Stimulated activated CD4-positive, alpha-beta T cell treated with anti-CD3 and anti-CD28 coated beads, Interleukin-4, amount 100 ng/mL, for 4 hours (primary cell): ENCODE results near the gene ELFN2.

Experiments used
- DNase-seq, 2 experiments: peaks; one replicate each; pipeline ENCODE4 v3.0.0-alpha.2; 2020

The ELFN2 gene

DNA sequence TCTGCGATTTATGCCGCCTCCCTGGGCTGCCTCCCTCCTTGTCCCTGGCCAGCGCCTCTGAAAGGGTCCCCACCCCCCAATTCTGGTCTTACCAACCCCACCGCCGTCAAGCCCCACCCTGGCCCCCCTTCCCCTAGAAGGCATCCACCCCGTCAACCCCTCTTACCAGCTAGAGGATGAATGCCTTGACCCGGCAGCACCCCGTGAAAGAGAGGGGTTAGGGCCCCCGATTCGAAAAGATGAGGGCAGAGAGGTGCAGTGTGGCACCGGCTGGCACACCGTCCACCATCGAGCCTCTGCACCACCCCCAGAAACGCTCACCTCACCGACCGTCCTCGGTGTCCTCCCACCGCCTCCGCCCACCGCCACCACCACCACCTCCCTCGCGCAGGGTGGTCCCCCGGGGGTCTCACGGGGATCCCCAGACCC lies 559 bp downstream of the ELFN2 start:
- DNase-seq, result no peak

DNA sequence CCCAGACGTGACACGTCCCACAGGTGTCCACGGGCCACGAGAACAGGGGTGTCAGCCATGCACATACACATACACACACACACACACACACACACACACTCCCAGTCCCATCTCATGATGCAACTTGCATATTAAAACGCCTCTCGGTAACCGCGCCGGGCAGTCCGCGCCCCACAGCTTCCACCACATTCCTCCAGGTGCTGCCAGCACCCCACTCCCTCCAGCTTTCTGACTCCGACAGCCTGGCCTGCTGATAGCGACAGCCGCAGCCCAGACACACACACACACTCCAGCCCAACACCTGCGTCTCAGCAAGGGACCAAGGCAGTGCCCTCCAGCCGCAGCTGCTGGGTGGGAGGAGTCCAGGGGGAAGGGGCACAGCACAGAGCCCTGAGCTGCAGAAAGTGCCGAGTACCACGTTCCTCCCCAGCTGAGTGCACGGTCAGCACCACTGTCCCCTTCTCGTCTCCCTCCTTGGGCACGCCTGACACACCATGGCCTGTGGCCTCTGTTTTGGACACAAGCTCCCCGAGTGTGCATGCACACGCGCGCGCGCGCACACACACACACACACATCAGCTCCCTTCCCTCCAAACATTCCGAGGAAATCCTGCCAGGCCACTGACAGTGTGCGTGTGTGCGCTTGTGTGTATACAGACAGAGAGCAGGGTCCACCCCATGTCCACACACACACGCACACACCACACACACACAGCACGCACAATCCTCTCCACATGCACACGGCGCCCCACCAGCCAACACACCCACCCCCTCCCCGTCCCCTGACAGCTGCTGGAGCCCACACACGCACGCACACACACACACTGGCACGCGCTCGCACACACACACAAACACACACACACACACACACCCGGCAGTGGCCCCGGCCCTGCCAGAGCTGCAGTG lies 1.2 kb downstream of the ELFN2 start:
- DNase-seq, result no peak

DNA sequence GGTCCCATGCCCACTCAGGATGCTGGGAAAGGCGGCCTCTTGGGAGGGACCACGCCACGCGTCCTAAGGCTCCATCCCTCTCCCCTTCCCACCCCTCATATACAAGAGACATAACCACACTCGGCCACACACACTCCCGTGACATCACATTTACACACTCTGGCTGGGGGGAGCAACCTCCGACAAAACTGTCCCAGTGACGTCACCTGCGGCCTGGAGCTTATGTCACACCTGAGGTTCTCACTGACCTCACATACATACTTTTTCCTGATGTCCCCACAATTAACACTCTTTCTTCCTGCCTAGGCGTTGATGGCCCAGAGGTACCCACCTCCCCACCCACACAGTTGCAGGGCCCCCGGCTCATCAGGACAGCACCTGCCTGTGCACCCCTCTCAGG lies 1.9 kb downstream of the ELFN2 start:
- DNase-seq, result no peak

DNA sequence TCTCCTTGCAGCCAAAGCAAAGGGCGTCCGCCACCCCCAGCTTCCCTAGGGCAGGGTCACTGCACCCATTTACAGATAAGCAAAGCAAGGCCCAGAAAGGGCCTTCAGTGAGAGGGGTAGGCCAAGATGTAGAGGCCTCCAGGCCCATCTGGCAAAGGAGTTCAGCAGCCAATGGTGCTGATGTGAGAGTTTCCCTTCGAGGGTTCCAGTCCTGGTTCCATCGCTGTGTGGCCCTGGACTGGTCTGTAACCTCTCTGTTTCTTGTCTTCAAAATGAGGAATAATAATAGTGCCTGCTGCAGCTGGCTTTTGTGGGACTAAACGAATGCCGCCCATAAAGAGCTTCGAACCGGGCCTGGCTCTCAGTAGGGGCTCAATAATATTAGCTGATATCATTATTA lies 4.0 kb downstream of the ELFN2 start:
- DNase-seq, result no peak

GRCh38 chr22:37421468-37421877 lies 5.8 kb downstream of the ELFN2 start:
- DNase-seq, result no peak

DNA sequence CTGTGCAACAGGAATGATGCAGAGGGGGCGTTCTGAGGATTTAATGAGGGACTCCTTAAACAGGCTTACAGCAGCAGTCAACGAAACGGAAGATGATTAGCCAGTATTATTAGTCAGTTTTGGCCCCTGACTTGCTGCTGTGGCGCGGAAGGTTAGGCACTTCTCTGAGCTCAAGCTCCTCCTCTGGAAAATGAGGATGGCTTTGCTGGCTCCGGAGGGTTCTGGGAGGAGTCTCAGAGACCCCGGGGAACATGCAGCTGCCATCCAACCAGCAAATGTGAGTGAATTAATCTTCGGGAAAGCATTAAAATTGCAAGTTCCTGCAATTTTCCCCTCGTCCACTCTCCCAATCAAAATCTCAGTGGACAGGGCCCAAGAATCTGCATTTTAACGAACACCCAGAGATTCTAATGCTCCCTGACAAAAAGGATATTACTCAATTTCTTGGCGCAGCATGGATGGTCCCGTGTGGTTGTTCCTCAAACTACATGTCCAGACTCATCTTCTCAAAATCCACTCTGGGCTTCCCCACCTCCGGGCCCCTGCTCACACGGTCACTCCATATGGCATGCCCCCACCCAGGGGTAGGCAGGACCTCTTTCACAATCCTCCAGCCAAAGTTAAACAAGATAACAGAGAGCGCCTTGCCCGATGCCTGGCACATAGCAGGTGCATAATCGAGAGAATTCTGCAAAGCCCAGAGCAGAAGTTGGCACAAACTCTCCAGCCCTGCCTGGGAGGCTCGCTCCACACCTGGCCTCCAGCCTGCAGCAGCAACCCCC lies 6.4 kb downstream of the ELFN2 start:
- no peak for DNase-seq

GRCh38 chr22:37419969-37420685 lies 7.2 kb downstream of the ELFN2 start:
- peak; percentile 10 for DNase-seq

- DNase-seq, result no peak
Observed at GRCh38 chr22:37419370-37419968, 7.8 kb downstream of the ELFN2 start.

GRCh38 chr22:37418627-37419369 lies 8.5 kb downstream of the ELFN2 start:
- DNase-seq, result no peak

DNA sequence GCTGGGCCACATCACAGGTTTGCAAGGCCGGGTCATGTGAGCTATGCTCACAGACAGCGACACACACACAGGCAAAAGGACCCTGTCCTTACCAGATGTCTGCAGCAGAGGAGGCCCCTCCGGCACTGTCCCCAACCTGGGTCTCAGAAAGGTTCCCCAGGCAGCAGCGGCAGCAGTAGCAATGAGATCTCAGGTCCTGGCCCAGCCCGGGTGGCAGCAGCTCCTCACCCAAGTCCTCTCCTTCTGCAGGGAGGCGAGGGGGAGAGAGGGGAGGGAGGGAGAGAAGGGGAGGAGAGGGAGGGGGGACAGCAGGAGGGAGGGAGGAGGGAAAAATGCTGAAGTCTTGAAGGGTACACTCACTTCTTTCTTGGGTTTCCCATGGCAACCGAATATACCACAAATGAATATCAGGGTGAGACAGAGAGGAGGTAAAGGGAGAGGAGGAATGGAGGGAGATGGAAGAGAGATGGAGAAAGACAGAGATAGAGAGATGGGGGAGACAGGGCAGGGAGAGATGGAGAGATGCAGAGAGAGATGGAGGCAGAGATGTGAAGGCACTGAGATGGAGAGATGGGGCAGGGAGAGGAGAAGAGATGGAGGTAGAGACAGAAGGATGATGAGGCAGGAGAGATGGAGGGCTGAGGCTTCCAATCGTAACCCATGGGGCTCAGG lies 9.5 kb downstream of the ELFN2 start:
- no peak for DNase-seq

DNA sequence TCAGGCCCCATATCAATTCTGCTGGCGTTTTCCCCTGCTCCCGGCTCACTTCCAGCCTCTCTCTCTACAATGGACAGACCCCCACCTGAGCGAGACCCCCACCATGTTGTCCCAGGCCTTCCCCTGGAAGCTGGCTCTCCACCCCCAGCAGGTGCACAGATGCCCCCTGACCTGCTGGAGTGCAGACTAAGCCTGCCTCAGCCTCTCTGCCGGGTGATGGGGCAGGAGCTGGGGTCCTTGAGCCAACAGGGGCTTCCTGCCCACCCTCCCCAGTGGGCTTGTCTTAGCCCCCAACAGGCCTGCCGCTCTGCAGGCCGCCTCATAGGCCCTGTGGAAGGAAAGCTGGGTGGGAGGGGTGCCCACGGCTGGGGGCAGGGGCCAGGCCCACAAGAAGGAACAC lies 10.0 kb downstream of the ELFN2 start:
- DNase-seq, result no peak

DNA sequence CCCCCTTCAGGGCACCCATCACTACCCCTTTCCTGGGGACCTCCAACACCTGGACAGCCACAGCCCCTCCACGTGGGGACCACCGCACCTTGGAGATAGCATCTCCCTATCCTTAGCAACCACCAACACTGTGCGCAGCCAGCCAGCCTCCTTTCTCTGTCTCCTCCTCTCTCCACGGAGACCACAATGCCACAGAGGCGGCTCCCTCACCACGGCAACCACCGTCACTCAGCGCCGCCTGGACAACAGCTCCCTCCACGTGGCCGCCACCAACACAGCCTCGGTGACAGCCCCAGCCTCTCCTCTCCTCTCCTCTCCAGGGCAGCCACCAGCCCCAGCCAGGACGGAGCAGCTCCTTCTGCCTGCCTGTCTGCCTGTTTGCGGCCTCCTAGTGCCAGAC lies 10.5 kb downstream of the ELFN2 start:
- no peak for DNase-seq

- DNase-seq, result no peak
Observed at GRCh38 chr22:37416389-37416788, 10.9 kb downstream of the ELFN2 start.

DNA sequence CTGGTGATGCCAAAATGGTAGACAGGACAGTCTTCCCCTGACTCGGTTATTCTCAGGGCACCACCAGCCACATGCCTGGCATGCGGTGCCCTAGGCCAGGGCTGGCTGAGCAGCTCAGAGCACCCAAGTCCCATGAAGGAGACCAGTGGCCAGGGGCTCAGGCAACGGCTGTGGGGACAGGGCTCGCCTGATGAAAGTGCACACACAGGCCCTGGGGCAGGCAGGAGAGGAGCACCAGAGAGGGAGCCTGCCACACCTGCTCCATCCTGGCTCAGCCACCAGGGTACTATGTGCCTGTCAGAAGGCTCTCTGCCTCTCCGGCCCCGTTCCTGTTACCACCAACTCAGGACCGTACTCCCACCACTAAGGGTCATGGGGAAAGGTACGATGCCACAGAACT lies 12.1 kb downstream of the ELFN2 start:
- no peak for DNase-seq

DNA sequence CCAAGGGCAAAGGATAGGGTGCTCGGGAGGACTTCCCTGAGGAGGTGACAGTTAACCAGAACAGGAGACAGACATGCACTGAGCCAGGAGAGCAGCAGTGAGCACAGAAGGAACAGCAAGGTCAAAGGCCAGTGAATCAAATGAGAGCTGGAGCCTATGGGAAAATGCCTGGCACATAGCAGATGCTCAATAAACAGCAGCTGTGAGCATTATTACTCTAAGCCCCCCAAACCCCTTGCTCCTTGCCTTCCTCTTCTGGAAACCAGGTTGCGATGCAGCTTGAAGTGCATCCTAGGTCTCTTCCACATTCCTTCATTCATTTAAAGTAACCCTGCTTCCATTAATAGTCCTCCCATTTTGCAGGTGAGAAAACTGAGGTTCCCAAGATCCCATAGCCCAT lies 13.0 kb downstream of the ELFN2 start:
- no peak for DNase-seq

DNA sequence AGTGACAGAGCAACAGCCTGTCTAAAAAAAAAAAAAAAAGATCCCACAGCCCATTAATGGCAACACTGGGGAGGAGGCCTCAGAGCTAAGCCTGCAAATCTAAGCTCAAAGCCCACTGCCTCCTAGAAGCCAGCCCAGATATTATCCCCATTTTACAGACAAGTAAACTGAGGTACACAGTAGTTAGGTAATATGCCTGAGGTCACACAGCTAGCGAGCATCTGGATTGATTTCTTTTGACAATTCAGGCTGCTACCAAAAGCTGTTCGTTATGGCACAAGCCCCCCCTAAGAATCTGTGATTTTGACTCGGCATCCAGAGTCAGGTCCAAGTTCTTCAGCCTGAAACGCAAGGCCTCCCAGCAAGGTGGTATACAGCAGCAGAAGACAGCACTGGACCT lies 13.7 kb downstream of the ELFN2 start:
- DNase-seq, result no peak

DNA sequence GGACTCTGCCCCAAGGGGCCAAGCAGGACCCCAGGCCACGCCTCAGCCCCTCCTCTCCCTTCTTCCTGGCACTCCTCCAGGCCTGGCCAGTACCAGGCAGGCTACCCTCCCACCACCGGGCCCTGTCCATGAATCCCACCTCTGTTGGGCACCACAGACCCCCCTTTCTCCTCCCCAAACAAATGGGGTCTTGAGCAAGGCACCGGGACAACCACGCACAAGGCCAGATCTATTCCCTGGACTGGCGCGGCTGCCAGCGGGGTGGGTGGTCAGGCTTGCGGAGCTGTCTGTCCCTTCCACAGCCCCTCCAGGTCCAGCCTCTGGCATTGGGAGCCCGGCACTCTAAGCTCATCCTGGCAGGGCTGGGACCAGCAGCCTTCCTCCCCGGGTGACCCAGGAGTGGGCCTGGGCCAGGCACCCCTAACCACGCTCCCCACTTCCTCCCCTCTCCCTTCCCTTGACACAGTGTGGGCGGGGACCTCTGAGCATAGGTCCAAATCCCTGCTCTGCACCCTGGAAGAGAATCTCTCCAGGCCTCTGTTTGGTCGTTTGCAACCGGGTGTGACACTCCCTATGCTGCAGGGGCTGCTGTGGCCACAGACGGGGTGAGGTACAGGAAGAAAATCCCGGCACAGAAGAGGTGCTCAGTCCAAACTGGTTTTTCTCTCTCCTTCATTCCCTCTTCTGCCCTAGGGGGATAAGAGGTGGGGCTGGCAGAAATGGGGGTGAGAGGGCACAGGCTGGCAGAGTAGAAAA lies 14.6 kb downstream of the ELFN2 start:
- no peak for DNase-seq

- DNase-seq, result no peak
Observed at GRCh38 chr22:37411655-37412054, 15.6 kb downstream of the ELFN2 start.

- no peak for DNase-seq
Observed at GRCh38 chr22:37410174-37411055, 16.9 kb downstream of the ELFN2 start.
